ENCODE measurements around the gene STX8.

The STX8 gene

GRCh38 chr17:9332132-9332494 lies 243.5 kb downstream of the STX8 start:
- no peak for DNase-seq

DNA sequence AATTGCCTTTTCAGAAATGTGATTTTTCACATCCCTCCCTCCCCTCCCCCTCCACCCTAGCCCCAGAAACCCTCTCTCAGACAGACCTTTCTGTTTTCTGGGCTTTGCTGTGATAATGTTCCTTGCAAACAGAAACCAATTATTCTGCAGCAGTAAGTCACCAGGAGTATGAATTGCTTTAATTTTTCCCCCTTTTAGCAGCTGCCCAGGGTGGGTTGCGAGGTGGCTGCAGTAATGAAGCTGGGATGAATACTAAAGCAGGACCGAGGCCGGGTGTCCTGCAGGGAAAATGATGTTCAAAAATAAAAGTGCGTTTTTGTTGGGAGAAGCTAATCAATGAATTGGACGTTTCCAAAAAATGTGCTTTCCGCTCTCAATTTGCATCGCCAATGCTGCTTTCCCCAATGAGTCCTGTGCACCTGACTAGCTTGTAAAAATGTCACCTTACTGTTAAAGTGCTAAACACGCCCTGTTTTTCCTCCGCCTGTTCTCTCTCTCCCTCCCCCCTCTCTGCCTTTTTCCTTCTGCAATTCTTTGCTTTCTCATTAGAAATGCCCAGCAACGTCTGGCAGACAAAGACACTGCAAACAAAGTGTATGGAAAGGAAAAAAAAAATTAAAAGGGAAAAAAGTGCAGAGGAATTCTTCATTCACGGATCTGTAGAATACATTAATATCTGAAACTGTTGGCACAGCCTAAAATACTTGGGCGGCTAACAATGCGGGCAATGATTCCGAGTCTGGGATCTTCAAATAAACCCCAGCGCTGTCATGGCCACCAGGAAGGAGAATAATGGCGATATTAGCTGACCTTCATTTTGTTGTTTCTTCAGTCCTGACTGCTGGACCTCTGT lies 244.1 kb downstream of the STX8 start:
- no peak for DNase-seq

DNA sequence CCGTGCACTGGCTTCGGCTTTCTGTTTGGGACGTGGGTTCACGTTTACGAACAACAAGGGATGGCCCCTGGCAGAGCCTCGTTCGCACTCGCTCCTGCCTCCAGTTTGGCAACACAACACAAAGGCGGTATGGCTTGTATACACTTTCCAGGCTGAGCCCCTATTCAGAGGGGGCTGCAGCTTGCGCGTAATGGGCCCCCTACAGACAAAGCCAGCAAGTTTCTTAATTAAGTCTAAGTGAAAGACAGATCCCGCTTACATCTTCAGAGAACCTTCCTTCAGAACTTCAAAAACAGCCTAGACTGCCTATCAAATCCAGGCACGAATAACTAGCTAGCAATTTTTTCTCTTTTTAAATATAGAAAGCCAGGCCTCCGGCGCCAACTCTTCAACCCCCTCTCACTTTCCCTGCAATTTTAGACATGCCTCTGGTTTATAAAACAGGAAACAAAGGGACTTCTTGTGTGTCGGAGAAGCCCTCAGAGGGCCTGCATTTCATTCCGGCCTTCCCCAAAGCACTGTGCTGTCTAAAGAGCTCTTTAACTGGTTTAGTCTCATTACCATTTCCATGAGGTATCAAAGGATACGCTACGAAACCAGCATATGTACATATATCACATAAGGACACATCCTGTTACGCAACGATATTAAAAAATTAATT lies 244.9 kb downstream of the STX8 start:
- no peak for DNase-seq

- no peak for DNase-seq
Observed at GRCh38 chr17:9330141-9330540, 245.5 kb downstream of the STX8 start.

- DNase-seq = no peak
Observed at GRCh38 chr17:9329251-9329921, 246.2 kb downstream of the STX8 start.

DNA sequence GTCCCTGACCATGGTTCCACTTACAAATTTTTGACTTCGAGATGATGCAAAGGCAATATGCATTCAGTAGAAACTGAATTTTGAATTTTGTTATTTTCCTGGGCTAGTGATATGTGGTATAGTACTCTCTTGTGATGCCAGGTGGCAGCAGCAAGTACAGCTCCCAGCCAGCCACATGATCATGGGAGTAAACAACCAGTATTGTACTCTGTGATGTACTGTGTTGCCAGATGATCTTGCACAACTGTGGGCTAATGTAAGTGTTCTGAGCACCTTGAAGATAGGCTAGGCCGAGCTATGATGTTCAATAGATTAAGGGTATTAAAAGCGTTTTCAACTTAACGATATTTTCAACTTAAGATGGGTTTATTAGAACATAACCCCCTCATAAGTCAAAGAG lies 250.8 kb downstream of the STX8 start:
- no peak for DNase-seq

- DNase-seq = no peak
Observed at GRCh38 chr17:9322326-9322725, 253.3 kb downstream of the STX8 start.

DNA sequence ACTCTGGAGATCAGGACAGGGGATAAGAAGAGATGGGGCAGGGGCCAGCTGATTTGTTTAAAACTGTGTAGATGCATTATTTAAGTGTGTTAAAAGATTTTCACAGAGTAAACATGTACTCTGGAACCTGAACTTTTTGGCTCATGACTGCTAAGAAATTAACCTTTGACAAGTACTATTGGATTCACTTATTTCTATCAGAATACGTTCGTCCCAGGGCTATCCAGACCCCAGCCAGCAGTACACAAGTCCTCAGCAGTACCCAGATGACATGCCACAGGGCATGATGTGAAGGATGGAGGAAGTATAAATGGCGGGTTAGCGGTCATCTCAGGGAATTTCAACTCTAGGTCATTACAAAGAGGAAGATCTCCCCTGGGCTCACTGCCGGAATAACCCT lies 253.7 kb downstream of the STX8 start:
- no peak for DNase-seq

DNA sequence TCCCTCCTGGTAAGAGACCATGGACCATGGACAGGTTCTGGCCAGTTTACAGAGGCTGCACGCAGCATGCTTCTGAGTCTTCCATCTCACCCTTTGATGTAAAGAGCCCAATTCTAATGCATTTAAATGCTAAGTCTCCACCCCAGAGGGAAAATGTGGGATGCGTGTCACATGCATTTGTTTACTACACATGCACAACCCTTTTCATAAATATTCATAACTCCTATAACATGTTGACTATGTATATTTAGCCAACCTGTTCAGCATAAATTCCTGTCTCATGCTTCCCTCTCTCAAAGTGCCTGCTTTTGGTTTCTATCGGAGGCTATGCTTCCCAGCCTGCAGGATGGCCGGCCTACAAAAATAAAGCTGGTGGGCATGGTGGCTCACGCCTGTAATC lies 260.3 kb downstream of the STX8 start:
- no peak for DNase-seq

DNA sequence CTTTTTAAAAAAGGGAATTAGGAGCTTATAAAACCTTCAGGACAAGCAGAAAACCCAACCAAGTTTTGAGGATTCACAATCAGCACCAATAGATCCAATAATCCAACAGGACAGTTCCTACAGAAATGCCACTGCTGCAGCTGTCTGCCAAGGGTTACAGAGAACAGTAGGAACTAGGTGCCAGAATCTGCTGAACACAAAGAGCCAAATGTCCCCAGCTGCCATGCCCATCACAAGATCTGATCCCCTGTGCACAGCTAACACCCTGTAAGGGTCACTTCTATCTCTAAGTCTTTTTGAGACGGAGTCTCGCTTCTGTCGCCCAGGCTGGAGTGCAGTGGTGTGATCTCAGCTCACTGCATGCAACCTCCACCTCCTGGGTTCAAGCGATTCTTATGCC lies 262.3 kb downstream of the STX8 start:
- peak; percentile 24 to 66 for DNase-seq

- no peak for DNase-seq
Observed at GRCh38 chr17:9309216-9309615, 266.4 kb downstream of the STX8 start.

DNA sequence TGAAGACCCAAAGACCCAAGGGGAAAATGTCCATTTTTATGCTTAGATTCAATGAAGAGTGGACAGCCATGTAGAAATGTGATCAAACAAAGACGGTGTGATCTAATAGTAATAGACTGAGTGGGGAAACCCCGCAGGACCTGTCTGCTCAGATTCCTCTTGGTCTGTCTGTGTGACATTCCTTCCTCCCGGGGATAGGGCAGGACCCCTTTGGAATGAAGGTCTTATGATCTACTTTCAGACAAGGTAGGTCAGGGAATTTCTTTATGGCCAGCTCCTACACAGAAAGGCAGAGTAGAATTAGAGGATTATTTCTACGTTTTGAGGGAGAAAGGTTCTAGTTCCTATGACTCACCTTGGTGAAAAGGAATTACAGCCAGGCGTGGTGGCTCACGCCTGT lies 267.6 kb downstream of the STX8 start:
- no peak for DNase-seq

- DNase-seq = no peak
Observed at GRCh38 chr17:9307313-9307998, 268.2 kb downstream of the STX8 start.

DNA sequence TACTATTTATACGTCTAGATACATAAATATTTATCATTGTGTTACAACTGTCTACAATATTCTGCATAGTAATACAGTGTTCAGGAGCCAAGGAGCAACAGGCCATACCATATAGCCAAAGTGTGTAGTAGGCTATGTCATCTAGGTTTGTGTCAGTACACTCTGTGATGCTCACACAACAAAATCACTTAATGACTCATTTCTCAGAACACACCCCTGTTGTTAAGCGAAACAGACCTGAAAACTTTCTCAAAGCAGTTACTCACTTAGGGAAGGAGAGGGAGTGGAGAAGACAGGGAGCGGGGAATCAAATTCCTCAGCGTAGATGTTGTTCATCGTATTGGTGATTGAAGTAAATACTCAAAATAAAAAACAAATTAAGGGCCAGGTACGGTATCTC lies 269.5 kb downstream of the STX8 start:
- no peak for DNase-seq

DNA sequence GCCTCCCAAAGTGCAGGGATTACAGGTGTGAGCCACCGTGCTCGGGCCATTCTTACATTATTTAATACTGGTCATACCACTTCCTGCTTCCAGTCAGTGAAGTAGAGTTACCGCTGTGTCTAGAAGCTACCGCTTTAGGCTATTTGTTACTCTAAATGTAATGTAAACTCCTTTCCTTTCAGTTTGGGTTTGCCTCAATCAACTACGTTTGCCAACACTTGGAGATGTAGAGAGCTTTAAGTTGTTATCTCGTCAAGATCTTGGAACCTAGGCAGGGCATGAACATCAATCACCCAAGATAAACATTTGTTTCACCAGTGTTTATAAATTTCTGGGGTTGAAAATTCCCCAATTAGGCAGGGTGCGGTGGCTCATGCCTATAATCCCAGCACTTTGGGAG lies 275.9 kb downstream of the STX8 start:
- DNase-seq = no peak

GRCh38 chr17:9298776-9299295 lies 276.8 kb downstream of the STX8 start:
- peak; percentile 34 to 61 for DNase-seq

GRCh38 chr17:9298135-9298534 lies 277.5 kb downstream of the STX8 start:
- DNase-seq = no peak

GRCh38 chr17:9294661-9295210 lies 280.9 kb downstream of the STX8 start:
- DNase-seq = no peak

- DNase-seq = no peak
Observed at GRCh38 chr17:9292561-9292941, 283.1 kb downstream of the STX8 start.

GRCh38 chr17:9291912-9292560 lies 283.6 kb downstream of the STX8 start:
- DNase-seq = peak in 1 of 2 experiments; percentile 29

GRCh38 chr17:9290226-9290613 lies 285.4 kb downstream of the STX8 start:
- no peak for DNase-seq

DNA sequence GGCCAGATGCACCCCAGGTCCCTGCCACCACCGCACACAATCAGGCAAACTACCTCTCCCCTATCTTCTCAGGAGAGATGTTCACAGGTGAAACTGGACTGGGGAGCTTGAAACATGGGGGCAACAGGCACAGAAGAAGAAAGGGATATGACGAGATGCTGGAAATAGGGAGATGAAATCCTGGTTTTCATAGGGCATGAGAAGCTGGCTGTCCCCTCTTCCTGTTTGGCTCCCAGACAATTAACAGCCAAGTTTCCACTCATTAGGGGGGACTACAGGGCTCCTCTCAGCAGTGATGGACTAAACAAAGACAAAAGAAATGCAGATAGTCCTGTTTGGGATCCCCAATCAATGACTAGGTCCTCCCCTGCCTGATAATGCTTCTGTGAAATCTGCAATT lies 288.3 kb downstream of the STX8 start:
- no peak for DNase-seq

All from NCI-H524 (cell line).